GM20000 (cell line): ENCODE results near the gene TAP1.
"Not testable (repeated sequence)": the region's sequence is repeated elsewhere in the genome, so short reads cannot be mapped to it uniquely, and the experiment has no call there.

Experiments used
- DNase-seq: peaks from one replicate; pipeline ENCODE4 v3.0.0; 2012; ENCODE audit warnings: low spot score
- TF ChIP-seq, protein P1 (sequence below): IDR thresholded peaks from 2 replicates; pipeline ENCODE4 v1.5.1; 2012; ENCODE audit warnings: mild to moderate bottlenecking, control low read depth; ENCODE audit errors: extremely low read depth, missing control alignments

Gene TAP1

DNA sequence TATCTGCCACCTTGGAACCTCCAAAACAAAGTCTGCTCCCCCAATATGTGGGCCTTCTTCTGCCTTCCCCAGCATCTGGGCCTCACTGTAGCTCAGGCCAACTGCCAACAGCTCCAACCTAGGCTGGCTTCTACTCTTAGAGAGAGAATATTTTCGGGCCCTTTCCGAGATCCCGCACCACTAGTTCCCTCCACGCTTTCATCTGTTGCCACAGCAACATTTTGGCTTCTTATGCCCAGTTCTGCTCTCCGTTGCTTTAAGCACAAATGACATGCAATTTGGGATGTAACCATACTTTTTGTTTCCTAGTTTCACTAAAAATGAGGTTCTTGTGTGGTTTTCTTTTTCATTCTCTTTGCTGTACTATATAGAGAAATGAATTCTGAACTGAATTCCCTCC, 34.1 kb upstream of the TAP1 start:
- no peak for DNase-seq
- TF ChIP-seq, protein P1, sequence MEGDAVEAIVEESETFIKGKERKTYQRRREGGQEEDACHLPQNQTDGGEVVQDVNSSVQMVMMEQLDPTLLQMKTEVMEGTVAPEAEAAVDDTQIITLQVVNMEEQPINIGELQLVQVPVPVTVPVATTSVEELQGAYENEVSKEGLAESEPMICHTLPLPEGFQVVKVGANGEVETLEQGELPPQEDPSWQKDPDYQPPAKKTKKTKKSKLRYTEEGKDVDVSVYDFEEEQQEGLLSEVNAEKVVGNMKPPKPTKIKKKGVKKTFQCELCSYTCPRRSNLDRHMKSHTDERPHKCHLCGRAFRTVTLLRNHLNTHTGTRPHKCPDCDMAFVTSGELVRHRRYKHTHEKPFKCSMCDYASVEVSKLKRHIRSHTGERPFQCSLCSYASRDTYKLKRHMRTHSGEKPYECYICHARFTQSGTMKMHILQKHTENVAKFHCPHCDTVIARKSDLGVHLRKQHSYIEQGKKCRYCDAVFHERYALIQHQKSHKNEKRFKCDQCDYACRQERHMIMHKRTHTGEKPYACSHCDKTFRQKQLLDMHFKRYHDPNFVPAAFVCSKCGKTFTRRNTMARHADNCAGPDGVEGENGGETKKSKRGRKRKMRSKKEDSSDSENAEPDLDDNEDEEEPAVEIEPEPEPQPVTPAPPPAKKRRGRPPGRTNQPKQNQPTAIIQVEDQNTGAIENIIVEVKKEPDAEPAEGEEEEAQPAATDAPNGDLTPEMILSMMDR = no peak

DNA sequence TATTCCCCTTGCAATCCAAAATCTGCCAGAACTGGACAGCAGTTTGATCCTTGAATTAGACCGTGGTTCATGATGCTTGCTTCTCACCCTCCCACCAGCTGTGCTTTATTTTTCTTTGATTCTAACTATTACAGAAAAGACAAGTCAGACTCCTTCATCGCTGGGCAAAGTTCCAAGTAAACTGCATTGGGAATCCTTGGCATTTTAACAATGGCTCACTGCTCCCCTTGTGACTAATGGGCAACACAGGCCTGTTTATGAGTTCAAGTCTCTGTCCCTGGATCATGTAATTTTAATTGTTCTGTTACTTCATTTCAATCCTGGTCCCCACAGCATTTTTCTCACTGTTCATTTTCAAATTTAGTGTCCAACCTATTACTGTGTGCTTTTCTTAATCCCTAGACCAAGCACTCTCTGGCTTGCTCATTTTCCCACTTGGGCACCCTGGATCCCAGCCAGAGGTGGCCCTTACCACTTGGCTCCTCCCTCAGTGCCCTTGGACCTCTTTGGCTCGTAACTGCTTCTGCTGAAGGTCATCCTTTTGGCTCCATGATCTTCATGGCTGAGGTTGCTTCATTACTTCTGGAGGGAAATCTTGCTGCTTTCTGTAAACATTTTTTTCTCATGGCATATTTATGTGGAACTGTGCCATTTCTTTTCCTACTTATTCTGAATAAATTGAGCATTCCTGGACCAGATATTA, 33.3 kb upstream of the TAP1 start:
- DNase-seq = no peak
- TF ChIP-seq, protein P1 = no peak

DNA sequence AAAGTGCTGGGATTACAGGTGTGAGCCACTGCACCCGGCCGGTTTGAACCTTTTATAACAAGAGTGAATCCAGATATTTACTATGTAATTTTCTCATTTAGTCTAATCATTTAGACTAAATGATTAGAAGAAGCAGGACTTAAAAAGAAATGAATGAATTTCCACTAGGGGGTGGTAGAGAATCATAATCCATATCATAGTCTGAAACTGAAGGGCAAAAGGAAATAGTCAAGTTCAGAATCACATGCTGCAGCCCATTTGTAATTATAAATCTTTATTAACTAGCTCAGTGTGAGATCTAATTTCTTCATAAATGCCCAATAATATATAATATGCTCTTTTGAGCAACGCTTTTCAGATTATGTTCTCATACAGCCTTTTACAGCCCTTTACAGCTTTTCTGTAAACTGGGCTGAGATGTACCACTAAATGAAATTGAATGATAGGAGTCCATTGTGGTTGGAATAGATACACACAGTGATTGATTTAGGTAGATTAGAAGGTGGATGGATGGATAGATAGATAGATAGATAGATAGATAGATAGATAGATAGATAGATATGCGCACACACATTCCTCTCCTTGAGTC, 32.3 kb upstream of the TAP1 start:
- TF ChIP-seq, protein P1 = no peak
- DNase-seq = peak; percentile 75

DNA sequence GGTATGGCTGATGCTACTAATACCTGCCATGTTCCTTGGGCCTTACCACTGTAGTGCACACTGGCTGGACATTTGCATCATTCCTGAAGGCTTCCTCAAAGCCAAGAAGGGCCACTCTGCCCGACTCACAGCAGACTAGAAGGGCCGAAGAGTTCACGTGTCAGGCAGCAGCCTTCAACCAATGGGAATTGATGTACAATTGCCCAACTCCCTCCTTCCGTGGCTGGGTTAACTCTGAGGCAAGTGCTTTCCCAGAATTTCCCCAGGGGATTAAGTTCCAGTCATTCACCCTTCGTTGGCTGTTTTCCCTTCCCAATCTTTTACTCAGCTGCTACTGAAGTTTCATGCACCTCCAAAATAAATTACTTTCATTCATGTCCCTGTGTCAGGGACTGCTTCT, 30.3 kb upstream of the TAP1 start:
- no peak for DNase-seq
- TF ChIP-seq, protein P1 = no peak

DNA sequence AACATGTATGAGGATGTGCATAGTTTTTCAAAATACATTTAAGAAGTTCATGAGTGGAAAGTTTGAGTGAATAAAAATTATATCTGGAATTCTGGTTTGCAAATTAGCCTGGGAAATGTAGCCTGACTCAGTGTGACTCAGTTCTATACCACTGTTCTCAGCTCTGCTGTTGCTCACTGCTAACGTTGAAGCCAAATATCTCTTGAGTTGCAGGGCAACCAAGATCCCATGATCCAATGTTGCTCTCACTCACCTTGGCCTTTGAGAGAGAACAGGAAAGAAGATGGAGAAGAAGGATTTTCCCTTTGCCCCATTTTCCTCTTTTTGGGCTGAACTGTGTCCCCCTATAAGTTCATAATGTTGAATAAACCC, 29.4 kb upstream of the TAP1 start:
- no peak for DNase-seq
- TF ChIP-seq, protein P1 = no peak

DNA sequence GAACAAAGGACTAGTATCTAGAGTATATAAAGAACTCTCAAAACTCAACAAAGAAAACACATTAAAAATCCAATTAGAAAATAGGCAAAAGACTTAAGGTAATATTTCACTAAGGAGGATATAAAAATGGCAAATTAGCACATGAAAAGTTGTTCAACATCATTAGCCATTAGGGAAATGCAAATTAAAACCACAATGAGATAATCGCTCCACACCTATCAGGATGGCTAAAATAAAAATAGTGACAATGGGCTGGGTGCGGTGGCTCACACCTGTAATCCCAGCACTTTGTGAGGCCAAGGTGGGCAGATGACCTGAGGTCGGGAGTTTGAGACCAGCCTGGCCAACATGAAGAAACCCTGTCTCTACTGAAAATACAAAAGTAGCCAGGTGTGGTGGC, 27.5 kb upstream of the TAP1 start:
- DNase-seq = not testable (repeated sequence)

DNA sequence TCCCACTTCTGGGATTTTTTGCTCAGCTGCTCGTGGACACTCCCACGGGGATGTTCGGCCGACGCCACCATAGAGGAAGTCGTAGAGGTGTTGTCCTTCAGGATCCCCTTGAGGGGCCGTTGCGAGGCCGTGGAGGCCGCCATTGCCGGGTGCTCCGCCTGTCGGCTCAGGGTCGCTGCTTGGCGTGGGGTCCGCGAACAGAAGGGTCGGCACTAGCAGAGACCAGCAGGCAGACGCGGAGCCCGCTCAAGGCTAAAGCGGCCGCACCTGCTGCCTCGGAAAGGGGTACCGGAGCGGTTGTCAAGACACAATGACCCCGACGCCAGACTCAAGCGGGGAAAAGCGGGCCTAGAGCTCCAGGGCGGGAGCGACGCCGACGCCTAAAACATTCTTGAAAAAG, 26.2 kb upstream of the TAP1 start:
- TF ChIP-seq, protein P1 = no peak
- DNase-seq = no peak

DNA sequence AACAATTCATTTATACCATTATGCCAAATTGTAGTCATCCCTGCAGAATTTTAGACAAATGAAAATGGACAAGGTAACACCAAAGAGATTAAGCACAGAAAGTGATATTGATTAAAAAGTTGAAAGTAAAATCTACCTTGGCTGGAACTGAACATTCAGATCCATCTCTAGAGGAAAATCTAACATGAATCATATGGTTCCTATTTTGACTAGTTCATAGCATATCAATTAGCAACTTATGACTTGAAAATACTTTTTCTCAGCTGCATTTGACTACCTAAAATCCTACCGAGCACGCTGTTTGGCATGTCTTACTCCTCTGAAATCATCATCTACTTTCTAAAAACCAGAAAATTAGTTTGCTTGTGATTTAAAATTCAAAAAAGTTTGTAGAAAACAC, 23.1 kb upstream of the TAP1 start:
- no peak for DNase-seq

DNA sequence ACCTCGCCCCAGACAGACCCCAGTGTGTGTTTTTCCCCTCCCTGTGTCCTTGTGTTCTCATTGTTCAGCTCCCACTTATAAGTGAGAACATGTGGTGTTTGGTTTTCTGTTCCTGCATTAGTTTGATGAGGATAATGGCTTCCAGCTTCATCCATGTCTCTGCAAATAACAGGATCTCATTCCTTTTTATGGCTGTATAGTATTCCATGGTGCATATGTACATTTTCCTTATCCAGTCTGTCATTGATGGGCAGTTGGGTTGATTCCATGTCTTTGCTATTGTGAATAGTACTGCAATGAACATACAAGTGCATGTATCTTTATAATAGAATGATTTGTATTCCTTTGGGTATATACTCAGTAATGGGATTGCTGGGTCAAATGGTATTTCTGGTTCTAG, 20.4 kb upstream of the TAP1 start:
- not testable (repeated sequence) for DNase-seq

More for the DNA sequence above, 23.1 kb upstream of the TAP1 start:
- TF ChIP-seq, protein P1 = no peak
